Endothelial cell (in vitro differentiated cells): ENCODE measurements around the gene CCDC150. TPM values are rescaled to one million over a fixed set of nuclear protein-coding genes. Genes with fewer than 3 reads are reported as not detected.

Experiments used
- DNase-seq: peaks from one replicate; pipeline ENCODE4 v3.0.0; 2021; ENCODE audit warnings: low spot score
- H3K27ac Mint-ChIP-seq: one replicate; pipeline ENCODE4 v1.8.0; 2021; ENCODE audit warnings: mixed read lengths, inconsistent platforms; ENCODE audit not compliant: unreplicated experiment
- H3K27me3 Mint-ChIP-seq: one replicate; pipeline ENCODE4 v1.8.0; 2021; ENCODE audit warnings: mild to moderate bottlenecking, moderate library complexity, mixed read lengths, inconsistent platforms; ENCODE audit not compliant: unreplicated experiment
- H3K36me3 Mint-ChIP-seq: one replicate; pipeline ENCODE4 v1.8.0; 2021; ENCODE audit warnings: mild to moderate bottlenecking, low read depth, mixed read lengths, inconsistent platforms; ENCODE audit not compliant: unreplicated experiment
- H3K4me1 Mint-ChIP-seq: one replicate; pipeline ENCODE4 v1.8.0; 2021; ENCODE audit warnings: mild to moderate bottlenecking, mixed read lengths, inconsistent platforms; ENCODE audit not compliant: unreplicated experiment
- H3K4me3 Mint-ChIP-seq: one replicate; pipeline ENCODE4 v1.8.0; 2021; ENCODE audit warnings: mild to moderate bottlenecking, mixed read lengths, inconsistent platforms; ENCODE audit not compliant: unreplicated experiment
- H3K9me3 Mint-ChIP-seq: one replicate; pipeline ENCODE4 v1.8.0; 2021; ENCODE audit warnings: mixed read lengths, inconsistent platforms; ENCODE audit not compliant: unreplicated experiment
- total RNA-seq: library from RNA; stranded (reverse); fragmentation: NEBNext Ultra II Directional; extraction: Animal tissue kit (Norgen Biotek cat#: 25700); gene quantifications from one replicate; pipeline ENCODE4 v1.2.1, GENCODE V29; 2021; ENCODE audit not compliant: unreplicated experiment
- TF ChIP-seq, protein P1 (sequence below): fragments of 200-600 bp; sonication (generic); IDR thresholded peaks from one replicate; pipeline ENCODE4 v1.5.0; 2021; ENCODE audit warnings: antibody characterized with exemption; ENCODE audit not compliant: unreplicated experiment

The CCDC150 gene
- total RNA-seq, 1 donor from 2014 or later = 12.4 TPM

DNA sequence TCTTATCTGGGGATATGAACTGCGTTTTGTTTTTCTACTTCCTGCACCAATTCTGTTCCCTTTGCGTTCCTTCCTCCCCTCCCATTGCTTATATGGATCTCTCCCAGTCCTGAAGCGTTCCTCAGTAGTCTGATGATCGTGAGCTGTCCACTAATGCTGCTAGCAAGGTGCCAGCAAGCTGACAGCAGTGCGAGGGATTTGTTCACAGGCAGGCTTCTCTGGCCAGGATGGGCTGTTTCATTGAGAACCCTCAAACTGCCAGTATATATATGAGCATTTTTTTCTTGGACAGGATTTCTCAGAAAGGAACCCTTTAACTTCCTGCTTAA lies 119.8 kb downstream of the CCDC150 start:
- H3K27ac Mint-ChIP-seq = no peak overlapping the region
- TF ChIP-seq, protein P1, sequence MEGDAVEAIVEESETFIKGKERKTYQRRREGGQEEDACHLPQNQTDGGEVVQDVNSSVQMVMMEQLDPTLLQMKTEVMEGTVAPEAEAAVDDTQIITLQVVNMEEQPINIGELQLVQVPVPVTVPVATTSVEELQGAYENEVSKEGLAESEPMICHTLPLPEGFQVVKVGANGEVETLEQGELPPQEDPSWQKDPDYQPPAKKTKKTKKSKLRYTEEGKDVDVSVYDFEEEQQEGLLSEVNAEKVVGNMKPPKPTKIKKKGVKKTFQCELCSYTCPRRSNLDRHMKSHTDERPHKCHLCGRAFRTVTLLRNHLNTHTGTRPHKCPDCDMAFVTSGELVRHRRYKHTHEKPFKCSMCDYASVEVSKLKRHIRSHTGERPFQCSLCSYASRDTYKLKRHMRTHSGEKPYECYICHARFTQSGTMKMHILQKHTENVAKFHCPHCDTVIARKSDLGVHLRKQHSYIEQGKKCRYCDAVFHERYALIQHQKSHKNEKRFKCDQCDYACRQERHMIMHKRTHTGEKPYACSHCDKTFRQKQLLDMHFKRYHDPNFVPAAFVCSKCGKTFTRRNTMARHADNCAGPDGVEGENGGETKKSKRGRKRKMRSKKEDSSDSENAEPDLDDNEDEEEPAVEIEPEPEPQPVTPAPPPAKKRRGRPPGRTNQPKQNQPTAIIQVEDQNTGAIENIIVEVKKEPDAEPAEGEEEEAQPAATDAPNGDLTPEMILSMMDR = no peak
- H3K27me3 Mint-ChIP-seq = peaks cover 4% of the 10 kb centered on the region
- H3K9me3 Mint-ChIP-seq = no peaks in the 10 kb centered on the region
- peaks cover 2% of the 10 kb centered on the region for H3K4me1 Mint-ChIP-seq
- H3K4me3 Mint-ChIP-seq = no peak overlapping the region
- no peak for DNase-seq
- peaks cover 29% of the 10 kb centered on the region for H3K36me3 Mint-ChIP-seq

GRCh38 chr2:196767101-196767500 lies 127.6 kb downstream of the CCDC150 start:
- Mint-ChIP-seq H3K4me1 (no peaks in the 10 kb centered on the region), H3K27ac (no peak overlapping the region), H3K9me3 (no peaks in the 10 kb centered on the region), H3K36me3 (peaks cover 3% of the 10 kb centered on the region), H3K27me3 (no peaks in the 10 kb centered on the region), H3K4me3 (no peak overlapping the region)
- TF ChIP-seq, protein P1 = no peak
- no peak for DNase-seq

Other genes starting within 250 kb of the CCDC150 start
- 38.3 TPM for gene HECW2, start 46.2 kb upstream of the CCDC150 start, total RNA-seq
- 63.8 TPM for gene GTF3C3, start 160.0 kb downstream of the CCDC150 start, total RNA-seq
- gene C2orf66, start 169.6 kb downstream of the CCDC150 start, total RNA-seq = 1.4 TPM